Stromal cell of bone marrow (primary cell): ENCODE measurements around the gene ZRANB3.
"Not testable (repeated sequence)": the region's sequence is repeated elsewhere in the genome, so short reads cannot be mapped to it uniquely, and the experiment has no call there.

ENCODE experiments used
- DNase-seq: peaks from one replicate; pipeline ENCODE4 v3.0.0-alpha.2; 2012; ENCODE audit warnings: low read depth

The ZRANB3 gene

DNA sequence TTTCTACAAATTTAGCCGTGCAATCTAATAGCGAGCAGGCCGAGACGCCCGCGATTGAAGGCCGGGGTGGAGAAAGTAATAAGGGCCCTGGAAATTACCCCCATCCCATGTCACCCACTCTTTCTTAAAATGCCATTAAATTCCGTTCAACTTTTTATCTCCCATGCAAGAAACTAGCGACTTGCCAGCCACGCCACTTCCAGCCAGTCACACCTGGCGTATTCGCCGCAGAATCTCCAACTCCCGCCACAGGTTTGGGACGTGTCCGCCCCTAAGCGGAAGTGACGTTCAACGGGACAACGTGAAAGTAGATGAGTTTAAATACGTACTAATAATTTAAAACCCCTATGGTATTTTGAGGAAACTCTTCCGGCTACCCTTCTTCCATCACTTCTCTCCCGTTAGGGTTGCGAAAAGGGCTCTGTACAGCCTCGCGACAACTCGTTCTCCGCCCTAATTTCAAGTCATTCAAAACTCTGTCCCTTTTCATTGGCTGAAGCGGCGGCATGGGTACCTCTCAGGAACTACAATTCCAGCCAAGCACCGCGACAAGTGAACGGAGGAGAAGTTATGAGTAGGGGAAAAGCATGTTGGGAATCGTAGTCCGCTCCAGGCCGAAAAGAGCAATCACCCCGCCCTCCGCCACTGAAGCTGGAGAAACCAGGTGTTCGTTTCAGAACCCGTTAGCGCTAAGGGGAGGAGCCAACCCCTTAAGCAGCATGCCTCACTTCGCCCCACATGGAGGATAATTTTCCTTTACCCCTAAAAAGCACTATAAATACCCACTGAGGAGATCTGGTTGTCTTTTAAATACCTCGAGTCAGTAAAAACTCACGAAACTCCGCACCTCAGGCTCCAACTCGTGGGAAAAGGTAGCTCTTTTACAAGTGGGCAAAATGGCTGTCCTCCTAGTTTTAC is at the start of gene ZRANB3:
Gene ZRANB3, minus strand, starts transcription at position 906 of the 918 bp plus-strand sequence.
- DNase-seq: peak; percentile 96

DNA sequence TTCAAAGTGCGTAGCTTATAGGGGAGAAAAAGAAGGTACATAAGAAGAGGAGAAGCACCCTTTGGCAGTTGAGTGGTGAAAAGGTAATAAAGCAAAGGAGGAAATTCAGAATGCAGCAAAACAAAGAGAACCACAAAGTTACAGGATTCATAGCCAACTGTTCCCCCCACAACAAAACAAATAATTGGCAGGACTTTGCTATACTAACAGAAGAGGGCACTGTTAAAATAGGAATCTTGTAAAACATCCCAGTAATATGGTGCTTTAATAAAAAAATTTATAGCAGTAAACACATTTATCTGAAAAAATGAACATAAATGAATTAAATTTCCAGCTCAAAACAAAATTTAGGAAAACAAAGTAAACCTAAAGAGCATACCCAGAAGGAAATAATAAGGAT is 42.6 kb upstream of the ZRANB3 start:
- no peak for DNase-seq

DNA sequence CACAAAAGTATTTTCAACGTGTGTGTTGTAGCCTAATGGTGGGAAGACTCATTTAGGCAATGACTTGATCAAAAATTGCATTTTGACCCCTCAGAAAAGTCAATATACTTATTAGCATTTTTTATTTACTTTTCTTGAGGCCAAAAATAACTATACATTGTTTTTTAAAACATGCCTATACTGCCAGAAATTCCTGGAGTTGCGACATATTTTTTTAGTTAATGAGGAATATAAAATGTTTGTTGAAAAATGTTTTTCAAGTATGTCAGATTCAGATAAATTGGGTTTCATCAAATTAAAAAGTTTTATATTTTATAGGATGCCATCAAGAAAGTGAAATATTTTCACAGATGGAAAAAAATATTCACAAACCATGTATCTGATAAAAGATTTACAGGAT is 39.9 kb upstream of the ZRANB3 start:
- no peak for DNase-seq

DNA sequence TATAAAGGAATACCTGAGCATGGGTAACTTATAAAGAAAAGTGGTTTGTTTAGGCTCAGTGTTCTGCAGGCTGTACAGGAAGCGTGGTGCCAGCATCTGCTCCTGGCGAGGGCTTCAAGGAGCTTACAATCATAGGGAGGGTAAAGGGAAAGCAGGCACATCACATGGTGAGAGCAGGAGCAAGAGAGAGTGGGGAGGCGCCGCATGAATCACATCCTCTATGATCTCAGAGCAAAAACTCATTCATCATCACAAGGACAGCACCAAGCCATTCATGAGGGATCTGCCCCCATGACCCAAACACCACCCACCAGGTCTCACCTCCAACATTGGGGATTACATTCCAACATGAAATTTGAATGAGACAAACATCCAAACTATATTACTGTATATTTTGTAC is 32.8 kb upstream of the ZRANB3 start:
- DNase-seq: no peak

DNA sequence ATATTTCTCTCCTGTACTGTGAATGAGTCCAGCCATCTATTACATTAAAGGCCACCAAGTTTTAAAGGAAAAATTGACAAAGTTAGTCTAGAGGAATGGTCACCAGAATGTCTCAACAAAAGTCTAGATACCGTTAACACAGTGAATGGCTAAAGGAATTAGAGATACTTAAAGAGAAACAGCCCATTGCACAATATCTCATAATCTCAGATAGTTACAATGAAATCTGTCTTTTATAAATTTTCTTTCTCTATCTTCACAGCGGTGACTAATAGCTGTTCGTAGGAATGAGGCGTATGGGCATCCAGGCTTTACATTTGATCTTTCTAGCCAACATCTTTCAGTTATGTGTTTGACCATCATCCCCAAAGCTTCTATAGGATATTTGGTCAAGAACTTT is 30.9 kb upstream of the ZRANB3 start:
- DNase-seq: no peak

DNA sequence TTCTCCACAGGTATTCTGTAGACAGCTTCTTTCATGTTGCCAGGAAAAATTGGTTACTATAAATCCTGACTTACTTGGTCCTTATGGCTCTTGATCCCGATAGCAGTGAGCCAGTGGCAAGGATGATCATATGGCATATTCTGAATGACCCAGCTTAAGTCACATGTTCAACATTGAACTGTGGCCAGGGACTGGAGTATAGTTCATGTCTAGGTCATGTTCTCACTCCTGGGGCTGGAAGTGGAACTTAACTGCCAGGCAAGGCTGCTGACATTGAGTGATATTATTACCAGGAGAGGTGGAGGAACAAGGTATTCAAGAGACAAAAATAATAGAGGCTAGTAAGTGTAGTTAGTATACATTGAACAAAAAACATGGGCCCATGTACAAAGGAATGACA is 26.5 kb upstream of the ZRANB3 start:
- no peak for DNase-seq

DNA sequence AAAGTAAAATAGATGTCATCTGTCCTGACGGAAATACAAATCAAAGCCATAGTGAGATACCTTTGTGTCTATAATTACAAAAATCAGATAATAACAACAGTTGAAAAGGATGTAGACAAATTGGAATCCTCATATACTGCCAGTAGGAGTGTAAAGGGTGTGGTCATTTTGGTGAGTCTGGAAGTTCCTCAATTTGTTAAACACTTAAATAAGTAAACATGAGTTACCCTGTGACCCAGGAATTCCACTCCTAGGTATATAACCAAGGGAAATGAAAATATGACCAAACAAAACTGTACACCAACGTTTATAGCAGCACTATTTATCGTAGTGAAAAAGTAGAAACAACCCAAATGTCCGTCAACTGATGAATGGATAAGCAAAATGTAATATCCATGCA is 24.3 kb upstream of the ZRANB3 start:
- DNase-seq: no peak

DNA sequence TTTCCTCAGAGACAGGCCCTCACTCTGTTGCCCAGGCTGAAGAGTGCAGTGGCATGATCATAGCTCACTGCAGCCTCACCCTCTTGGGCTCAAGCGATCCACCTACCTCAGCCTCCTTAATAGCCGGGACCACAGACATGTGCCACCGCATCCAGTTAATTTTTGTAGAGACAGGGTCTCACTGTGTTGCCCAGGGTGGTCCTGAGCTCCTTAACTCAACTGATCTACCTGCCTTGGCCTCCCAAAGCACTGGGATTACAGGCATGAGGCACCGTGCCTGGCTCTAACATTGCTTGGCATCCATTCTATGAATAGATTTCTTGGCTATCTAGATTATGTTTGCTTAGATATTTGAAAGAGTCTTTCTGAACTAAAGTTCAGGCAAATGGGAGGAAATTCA is 21.9 kb upstream of the ZRANB3 start:
- no peak for DNase-seq

DNA sequence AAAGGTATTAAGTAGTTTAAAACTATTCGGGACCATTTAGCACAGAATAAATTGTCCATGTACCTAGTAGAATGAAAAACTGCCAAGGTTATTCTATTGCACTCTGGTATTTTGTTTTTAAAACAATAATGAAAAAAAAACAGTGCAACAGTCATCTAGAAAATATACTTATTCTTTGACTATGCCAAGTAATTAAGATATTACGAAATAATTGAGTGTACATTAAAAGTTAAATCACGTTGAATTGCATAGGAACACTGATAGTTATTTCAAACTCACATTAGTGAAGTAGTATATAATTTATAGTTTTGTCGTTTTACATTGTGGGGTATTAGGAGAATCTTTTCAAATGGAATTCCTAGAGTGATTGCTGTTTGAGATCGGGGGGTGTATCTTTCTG is 20.3 kb upstream of the ZRANB3 start:
- no peak for DNase-seq

DNA sequence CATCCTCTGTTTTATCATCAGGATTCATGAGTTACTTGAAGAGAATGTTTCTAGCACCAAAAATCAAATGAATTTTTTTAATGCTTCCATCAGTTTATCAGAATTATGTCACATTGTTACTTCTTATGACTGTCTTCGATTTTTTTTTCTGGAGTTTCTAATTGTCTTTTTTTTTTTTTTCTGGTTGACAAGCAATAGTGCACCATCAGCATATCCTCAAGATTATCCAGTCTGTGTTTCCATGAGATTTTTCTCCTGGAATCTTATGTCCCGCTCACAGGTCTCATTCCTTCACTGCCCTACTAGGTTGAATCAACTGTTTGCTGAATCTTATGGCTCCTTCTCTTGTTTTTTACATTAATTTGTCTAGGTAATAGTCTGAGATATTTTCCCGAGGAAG is 16.3 kb upstream of the ZRANB3 start:
- no peak for DNase-seq

DNA sequence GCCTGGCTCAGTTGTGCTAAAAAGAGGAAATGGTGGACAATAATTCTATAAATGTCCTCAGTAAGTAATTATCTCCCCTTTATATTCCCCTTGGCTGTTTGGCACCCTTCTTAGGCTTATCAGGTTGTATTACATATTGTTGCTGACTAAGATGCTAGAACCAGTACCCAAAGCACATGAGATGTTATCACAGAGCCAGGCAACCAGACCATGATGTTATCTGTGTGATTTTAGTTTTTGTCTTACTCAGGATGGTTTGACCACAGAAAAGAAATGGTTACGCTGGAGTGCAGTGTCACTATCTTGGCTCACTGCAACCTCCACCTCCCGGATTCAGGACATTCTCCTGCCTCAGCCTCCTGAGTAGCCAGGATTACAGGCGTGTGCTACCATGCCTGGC is 15.4 kb upstream of the ZRANB3 start:
- no peak for DNase-seq

DNA sequence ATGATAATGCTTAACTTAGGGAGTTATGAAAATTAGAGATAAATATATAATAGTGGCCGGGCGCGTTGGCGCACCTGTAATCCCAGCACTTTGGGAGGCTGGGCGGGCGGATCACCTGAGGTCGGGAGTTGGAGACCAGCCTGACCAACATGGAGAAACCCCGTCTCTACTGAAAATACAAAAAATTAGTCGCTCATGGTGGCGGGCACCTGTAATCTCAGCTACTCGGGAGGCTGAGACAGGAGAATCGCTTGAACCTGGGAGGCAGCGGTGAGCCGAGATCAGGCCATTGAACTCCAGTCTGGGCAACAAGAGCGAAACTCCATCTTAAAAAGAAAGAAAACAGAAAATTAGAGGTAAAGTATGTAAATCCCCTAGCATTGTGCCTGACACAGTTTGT is 2.5 kb upstream of the ZRANB3 start:
- not testable (repeated sequence) for DNase-seq

DNA sequence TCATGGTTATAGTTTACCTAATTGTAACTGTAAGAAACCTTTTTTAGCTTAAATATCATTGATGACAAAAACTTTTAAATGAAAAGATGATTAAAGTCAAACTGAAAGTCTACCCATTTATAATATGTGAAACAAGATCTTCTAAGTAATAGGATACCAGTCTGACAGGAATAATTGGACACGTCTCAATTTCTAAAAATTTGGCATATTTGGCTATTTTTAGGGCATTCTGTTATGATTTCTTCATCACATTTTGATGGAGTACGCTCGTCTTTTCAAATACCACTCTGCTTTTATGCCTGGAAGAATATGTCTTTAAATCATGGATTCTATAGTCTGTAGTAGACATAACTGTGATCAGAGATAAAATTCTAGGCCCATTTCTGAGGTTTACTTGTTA is 1.6 kb upstream of the ZRANB3 start:
- DNase-seq: peak; percentile 3

DNA sequence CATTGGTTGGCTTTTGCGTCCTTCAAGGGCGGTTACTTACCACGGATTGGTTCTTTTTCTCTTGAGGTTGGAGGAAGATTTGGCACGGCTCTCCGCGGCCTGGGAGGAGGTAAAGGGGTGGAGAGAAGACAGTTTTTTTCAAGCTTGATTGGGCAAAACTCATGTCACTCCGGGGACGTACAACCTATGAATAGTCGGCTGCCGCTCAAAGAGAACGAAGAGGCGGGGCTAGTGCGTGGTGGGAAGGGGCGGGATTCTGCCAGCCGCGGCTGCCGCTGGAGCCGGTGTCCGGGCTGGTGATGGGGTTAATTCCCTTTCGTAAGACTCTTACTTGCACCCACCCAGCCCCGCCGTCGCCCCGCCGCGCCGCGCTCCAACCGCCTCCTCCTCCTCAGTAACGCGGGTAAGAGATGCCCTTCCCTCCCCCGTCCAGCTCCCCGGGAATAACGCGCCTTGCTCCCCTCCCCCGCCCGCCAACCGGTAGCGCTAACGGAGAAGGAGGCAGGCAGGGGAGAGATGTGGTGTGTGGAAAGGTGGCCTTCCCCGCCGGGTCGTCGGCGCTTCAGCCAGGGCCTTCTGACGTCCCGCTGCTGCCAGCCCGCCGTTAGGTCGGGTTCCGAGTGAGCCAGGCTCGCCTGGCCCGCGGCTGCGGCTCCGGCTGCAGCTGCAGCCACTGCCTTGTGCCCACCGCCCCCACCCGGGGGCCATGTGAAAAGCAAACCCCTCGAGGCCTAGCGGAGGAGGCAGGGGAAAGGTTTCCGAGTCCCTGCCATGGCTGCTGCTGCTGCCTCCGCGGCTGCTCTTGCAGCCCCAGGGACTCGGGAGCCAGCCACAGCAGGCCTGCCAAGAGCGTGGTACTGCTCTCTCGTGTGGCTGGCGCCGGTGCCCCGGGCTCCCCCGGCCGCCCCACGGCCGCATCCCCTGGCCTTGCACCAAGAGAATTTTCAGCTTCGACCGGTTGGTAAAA is 496 bp upstream of the ZRANB3 start, which contains the start of gene R3HDM1:
Gene R3HDM1, plus strand, starts transcription at position 254 of the 967 bp plus-strand sequence. CDS start 73,362 bp downstream, outside the sequence.
- DNase-seq: peak; percentile 100

DNA sequence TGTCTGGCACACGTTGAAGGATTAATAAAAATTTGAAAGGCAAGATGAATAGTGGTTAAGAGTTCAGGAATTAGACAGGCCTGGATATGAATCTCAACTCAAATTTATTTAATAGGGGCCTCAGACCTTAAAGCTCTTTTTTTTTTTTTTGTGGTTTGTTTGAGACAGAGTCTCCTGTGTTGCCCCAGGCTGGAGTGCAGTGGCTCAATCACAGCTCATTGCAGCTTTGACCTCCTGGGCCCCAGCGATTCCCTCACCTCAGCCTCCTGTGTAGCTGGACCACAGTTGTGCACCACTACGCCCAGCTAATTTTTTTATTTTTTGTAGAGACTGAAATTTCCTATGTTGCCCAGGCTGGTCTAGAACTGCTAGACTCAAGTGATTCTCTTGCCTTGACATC is 3.0 kb downstream of the ZRANB3 start:
- no peak for DNase-seq

DNA sequence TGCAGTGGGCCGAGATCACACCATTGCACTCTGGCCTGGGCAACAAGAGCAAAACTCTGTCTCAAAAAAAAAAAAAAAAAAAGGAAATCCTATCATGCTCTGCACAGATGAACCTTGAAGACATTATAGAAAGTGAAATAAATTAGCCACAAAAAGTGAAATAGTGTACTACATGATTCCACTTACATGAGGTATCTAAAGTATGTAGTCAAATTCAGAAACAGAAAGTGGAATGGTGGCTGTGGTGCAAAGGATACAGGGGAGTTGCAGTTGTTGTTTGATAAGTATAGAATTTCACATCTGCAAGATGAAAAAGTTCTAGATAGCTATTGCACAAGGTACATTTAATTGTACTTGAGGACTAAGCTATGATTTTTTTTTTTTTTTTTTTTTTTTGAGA is 5.2 kb downstream of the ZRANB3 start:
- DNase-seq: no peak

DNA sequence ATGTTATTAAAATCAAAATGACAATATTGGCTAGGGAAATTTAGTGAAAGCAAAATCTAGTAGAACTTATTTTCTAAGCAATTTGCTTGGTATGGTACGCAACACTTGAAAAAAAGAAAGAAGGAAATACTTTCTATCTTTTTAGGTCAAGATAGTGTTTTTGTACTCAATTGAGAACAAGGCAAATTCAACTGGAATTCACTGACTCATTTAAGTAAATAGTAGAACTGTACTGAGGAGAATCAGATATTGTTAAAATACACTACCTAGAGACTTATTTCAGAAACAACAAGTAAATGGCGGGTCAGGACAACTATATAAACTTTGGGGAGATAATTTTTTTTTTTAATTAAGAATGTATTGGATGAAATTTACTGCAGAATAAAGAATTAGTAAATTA is 18.9 kb downstream of the ZRANB3 start:
- no peak for DNase-seq

DNA sequence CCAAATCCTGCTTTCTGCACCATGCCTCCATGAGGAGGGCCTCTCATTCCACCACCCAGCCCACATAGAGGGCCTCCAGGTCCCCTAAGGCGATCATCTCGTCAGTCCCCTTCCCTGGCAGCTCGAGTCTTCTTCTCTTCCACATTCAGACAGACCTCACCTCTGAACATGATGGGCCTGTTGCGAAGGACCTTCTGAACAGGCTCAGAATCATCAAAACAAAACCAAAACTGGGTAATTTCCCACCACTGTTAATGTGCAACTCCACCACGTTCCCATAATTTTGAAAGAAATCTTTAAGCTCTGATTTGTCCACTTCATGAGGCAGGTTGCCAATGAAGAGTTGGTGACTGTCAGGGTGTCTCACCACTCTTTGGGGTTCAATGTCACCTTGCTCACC is 20.4 kb downstream of the ZRANB3 start:
- no peak for DNase-seq

DNA sequence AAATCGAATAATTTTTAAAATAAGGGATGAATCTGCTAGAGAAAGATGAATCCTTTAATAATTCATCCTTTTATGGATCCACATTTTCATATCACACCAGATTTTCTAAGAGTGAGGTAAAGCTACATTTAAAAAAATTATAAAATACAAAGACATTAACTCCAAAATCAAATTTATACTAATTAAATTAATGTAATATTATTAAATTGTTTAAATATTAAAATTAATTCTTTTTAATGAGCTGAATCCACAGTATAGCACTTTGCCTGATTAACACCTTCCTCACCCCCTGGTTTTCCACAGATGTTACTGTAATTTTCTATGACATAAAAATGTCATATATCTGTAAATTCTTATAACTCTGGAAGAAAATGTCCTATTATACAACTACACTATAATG is 26.2 kb downstream of the ZRANB3 start:
- no peak for DNase-seq

DNA sequence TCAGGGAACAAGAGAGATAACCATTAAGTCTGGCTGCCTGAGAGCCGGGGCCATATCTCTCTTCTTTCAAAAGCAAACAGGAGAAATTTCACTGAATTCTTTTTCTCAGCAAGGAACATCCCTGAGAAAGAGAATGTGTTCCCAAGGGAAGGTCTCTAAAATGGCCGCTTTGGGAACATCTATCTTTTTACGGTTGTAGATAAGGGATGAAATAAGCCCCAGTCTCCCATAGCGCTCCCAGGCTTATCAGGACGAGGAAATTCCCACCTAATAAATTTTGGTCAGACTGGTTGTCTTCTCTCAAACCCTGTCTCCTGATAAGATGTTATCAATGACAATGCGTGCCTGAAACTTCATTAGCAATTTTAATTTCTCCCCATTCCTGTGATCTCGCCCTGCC is 32.4 kb downstream of the ZRANB3 start:
- DNase-seq: not testable (repeated sequence)

DNA sequence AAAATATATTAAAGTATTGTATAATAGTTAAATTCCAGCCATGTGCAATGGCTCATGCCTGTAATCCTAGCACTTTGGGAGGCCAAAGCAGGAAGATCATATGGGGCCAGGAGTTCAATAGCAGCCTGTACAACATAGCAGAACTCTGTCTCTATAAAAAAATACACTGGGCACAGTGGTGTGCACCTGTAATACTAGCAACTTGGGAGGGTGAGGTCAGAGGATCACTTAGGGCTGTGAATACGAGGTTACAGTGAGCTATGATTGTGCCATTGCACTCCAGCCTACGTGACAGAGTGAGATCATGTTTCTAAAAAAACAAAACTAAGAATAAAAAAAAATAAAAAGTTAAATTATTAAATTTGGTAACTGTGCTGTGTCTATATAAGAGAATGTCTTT is 36.1 kb downstream of the ZRANB3 start:
- DNase-seq: no peak

DNA sequence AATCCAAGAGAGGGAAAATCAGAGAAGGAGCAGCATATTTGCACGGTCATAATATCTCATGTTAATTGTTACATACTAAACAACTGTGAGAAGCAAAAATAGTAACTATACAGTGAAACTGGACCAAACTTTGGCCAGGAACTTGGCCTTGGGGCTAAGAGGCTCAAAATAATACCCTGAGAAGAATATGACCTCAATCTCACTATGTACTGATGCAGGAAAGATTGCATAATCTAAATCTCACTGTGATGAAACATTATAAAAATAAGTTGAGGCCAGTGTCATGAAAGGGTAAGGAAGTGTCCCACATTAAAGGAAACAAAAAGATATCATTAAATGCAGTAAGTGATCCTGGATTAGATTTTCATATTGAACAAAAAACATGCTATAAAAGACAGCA is 36.5 kb downstream of the ZRANB3 start:
- DNase-seq: peak; percentile 43

DNA sequence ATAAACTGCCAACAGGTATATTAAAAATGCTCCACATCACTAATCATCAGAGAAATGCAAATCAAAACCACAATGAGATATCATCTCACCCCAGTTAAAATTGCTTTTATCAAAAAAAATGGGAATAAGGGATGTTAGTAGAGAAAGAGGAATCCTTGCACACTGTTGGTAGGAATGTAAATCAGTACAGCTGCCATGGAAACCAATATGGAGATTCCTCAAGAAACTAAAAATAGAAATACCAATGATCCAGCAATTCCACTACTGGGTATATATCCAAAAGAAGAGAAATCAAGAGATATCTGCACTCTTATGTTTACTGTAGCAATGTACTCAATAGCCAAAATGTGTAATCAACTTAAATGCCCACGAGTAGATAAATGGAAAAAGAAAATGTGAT is 40.6 kb downstream of the ZRANB3 start:
- no peak for DNase-seq
